ENCODE data around the gene TAPBPL.
"Not testable (repeated sequence)": the region's sequence is repeated elsewhere in the genome, so short reads cannot be mapped to it uniquely, and the experiment has no call there.

The TAPBPL gene

DNA sequence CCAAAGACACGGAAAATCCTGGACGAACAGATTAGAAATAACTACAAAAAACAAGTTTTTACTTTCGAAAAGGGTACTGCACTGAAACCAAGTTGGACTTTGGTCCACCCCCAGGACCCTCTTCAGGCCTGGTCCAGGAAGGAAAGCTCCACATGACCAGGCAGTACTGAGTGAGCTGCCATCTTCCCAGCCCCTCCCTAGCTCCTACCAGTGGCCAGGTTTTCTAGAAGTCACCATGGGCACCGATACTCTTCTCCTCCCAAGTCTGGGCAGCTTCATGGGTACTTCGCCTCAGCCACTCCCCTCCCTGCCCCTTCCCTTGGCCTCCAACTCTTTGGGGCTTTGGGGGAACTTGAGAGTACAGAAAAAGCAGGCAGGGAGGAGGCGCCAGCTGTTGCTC is 12.0 kb downstream of the TAPBPL start:
- DNase-seq: no peak

DNA sequence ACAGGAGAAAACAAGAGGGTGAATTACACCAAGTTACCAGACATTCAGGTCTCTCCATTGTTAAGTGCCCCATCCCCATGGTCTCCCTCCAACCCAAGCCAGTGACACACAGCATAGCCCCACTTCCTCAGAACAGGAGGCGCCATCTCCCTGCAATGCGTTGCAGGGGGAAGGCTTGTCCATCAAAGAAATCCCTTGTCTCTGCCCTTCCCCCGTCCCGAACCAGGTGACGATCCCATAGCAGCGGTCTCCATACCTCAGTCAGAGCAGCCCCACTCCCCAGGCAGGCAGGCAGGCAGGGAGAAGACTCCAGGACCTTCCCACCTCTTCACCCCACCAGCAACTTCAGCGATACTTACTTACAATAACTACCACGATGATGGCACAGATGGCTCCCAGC is 12.7 kb downstream of the TAPBPL start:
- no peak for DNase-seq

DNA sequence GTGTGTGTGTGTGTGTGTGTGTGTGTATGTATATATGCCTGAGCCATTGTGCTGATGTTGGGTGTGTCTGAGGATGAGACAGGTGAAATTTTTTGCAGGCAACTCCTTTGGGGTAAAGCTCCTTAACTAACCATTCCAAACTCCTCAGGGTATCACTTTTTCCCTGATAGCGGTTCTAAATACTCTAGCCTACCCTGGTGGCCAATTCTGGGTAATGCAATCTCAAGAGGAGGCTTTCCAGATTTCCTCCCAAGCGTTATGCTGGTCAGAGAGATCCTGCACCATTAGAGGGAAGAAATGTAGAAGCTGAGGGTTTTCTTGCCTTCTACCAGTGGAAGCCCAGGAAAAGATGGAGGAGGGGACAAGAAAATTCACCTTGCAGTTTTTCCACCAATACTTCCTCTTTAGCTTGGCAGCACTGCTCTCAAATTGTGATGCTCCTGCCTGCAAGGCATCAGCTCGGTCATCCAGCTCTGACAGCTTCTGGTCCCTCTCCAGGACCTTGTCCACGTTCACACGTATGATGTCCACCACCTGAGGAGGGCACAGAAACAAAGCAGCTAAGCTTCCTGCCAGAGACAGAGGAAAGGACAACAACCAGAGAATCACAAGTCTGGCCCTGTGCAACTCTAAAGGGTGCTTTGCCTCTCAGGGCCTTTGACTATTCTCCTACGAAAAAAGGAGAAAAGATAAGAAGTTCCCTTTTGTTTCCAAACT is 13.8 kb downstream of the TAPBPL start:
- DNase-seq: no peak

DNA sequence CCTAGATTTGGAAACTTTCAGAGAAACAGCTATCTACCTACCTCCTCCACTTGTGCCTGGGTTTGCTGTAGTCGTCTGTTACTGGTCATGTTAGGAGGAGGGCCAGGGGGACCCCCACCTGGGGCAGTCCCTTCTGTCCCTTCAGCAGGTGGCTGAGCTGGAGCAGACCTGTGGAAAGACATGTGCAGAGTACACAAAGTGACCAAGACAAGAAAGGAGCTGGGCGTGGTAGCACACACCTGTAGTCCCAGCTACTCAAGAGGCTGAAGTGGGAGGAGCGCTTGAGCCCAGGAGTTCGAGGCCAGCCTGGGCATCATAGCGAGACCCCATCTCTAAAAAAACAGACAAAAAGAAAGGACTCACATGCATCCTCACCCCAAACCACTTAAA is 14.3 kb downstream of the TAPBPL start:
- DNase-seq: no peak

DNA sequence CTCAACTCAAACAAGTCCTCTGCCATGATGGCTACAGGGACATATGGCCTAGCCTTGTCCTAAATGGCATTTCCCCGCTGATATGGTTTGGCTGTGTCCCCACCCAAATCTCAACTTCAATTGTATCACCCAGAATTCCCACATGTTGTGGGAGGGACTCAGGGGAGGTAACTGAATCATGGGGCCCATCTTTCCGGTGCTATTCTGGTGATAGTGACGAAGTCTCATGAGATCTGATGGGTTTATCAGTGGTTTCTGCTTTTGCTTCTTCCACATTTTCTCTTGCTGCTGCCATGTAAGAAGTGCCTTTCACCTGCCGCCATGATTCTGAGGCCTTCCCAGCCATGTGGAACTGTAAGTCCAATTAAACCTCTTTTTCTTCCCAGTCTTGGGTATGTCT is 14.9 kb downstream of the TAPBPL start:
- DNase-seq: not testable (repeated sequence)

DNA sequence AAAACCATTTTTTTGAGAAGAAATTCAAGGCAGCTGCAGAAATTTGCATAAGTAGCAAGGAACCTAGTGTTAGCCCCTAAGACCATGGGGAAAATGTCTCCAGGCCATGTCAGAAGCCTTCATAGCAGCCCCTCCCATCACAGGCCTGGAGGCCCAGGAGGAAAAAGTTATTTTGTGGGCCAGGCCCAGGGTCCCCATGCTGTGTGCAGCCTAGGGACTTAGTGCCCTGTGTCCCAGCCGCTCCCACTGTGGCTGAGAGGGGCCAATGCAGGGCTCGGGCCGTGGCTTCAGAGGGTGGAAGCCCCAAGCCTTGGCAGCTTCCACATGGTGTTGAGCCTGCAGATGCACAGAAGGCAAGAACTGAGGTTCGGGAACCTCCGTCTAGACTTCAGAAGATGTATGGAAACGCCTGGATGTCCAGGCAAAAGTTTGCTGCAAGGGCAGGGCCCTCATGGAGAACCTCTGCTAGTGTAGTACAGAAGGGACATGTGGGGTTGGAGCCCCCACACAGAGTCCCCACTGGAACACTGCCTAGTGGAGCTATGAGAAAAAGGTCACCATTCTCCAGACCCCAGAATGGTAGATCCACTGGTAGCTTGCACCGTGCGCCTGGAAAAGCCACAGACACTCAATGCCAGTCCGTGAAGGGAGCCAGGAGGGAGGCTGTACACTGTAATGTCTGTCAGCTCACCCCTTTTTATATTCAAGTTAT is 15.9 kb downstream of the TAPBPL start:
- not testable (repeated sequence) for DNase-seq

DNA sequence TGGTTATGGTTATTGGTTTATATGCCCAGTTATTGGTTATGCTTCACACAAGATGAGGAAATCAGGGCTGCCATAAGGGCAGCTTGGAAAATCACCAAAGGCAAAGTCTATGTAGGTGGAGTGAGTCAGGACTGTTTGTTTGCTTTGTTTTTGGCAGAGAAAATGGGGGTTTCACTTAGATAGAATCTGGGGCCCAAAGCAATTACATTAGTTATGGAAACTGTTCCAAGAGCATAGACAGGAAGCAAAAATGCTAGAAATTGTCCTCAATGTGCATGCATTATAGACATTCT is 16.4 kb downstream of the TAPBPL start:
- DNase-seq: no peak

DNA sequence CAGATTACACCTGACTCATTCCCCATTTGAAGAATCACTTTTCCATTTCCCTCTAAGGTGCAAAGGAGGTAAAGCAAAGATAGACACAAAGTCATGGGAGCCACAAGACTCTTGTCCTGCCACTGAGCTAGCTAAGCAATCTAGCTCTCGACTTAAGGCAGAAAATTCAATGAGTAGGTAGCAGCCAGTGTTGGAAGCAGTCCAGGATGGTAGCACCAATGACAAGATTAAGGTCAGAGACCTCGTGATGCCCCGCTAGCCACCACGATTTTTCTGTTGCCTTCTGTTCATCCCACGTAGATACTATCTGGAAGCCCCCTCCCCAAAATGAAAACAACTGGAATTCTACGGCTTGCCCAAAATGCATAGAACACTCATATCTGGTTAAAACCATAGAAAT is 17.2 kb downstream of the TAPBPL start:
- no peak for DNase-seq

DNA sequence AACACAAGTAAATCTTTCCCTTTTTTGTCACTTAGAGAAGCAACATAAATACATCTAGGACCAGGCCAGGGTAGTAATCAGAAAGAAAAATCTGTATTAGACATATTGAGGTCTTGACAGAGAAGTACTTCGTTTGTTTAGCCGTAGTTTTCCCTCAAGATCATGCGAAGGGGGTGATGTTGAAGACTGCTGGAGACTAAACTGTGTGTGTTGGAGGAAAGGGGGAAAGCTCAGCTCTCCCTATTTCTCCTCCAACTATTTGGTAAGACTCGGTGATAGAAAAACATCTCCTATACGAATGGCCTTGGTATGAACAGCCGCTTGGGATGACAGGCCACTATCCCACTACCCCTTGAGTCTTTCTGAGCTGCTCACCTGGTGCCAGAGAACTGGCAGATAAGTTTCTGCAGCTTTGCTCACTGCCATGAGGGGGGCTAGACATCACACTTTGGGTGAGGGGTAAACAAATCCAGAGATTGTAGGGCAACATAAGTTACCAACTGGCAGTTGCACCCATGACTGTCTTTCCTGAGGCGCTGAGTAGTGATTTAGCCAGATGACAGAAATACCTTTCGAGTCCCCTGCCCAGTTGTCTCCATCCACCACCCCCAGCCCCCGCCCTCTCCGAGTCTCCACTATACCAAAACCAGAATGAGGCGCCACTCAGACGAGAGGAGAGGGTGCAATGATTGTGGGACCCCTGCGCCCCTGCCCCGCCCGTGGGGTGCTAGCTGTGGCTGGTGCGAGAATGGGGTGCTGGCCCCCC is 17.9 kb downstream of the TAPBPL start:
- no peak for DNase-seq

DNA sequence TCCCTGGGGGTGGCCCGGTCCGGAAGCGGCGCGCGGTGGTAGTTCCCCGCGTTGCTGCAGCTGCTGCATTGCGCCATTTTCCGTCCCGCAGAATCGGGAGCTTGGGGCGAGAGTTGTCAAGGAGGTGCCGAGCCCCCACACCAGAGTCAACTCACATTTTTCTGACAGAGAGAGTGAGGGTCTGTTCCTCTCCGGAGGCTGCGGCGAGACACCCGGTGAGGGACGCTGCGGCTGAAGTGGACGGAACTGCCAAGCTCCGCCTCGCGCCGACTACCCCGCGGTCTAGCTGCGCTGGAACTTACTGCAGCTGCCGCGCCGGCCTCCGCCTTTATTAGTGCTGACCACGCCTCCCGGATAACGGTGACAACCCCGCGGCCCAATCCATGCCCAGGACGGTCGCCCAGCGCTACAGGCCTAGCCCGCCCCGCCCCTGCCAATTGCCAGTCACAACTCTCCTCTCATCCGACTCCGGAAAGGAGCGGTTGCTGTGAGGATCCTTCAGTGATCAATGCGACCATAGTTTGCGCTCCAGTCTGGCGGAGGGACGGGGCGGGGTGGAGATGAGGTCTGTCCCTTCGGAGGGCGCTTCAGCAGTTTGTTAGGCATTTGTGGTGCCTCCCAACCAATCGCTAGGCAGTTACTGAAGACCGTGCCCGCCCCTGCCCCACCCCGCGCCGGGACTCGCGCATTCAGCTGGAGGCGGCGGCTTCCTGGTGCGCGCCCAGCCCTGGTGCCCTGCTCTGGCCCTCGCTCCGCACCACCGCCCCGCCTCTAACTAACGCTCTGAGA is 18.7 kb downstream of the TAPBPL start, which contains the start of gene VAMP1:
Gene VAMP1 (minus strand): TSS at position 303 of the 789 bp plus-strand sequence. CDS start 146 bp downstream, at position 157.
- peak; percentile 98 for DNase-seq

DNA sequence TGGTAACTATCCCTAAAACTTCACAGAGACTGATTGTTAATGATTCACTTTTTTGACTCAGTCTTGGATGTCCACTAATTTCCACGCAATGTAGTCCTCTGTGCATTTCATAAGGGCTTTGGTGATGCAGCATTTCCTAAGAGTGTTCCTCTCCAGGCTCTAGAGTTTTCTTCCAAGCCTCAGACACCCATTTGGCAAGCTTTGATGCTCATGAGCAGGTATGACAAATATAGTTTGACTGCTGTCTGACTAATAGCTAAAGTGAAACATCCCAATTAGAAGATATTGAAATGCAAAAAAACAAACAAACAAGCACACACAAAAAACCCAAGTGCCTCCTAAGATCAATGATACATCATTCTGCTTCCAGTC is 20.1 kb downstream of the TAPBPL start:
- DNase-seq: no peak

DNA sequence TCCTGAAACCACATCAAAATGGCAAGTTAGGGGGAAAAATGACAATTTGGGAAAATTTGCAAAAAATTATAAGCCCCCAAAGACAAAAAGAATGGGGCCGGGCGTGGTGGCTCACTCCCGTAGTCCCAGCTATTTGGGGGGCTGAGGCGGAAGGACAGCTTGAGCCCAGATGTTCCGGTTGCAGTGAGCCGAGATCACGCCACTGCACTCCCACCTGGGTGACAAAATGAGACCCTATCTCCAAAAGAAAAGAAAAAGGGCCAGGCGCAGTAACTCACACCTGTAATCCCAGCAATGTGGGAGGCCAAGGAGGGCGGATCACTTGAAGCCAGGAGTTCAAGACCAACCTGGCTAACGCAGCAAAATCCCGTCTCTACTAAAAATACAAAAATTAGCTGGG is 20.6 kb downstream of the TAPBPL start:
- DNase-seq: no peak

DNA sequence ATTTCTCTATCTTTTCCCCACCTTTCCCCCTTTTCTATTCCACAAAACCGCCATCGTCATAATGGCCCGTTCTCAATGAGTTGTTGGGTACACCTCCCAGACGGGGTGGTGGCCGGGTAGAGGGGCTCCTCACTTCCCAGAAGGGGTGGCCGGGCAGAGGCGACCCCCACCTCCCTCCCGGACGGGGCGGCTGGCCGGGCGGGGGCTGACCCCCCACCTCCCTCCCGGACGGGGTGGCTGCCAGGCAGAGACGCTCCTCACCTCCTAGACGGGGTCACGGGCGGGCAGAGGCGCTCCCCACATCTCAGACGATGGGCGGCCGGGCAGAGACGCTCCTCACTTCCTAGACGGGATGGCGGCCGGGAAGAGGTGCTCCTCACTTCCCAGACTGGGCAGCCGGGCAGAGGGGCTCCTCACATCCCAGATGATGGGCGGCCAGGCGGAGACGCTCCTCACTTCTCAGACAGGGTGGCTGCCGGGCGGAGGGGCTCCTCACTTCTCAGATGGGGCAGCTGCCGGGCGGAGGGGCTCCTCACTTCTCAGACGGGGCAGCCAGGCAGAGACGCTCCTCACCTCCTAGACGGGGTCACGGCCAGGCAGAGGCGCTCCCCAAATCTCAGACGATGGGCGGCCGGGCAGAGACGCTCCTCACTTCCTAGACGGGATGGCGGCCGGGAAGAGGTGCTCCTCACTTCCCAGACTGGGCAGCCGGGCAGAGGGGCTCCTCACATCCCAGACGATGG is 23.6 kb downstream of the TAPBPL start:
- DNase-seq: not testable (repeated sequence)

DNA sequence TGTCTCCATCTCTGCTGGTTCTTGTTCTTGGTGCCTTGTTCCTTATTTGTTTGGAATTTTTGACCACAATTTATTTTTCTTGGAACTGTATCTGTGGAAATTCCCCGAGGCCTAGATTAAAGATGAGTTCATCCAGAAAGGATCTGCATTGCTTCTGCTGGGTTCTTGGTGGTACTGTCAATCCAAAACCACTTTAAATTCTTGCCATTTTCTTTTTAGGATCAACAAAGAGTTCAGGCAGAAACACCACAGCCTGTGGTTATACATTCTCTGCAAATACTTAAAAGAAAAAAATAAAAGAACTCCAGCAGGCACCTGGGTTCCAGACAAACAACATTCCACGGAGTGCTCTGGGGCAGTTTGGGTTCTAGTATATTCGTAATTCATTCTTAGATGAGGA is 24.6 kb downstream of the TAPBPL start:
- no peak for DNase-seq

DNA sequence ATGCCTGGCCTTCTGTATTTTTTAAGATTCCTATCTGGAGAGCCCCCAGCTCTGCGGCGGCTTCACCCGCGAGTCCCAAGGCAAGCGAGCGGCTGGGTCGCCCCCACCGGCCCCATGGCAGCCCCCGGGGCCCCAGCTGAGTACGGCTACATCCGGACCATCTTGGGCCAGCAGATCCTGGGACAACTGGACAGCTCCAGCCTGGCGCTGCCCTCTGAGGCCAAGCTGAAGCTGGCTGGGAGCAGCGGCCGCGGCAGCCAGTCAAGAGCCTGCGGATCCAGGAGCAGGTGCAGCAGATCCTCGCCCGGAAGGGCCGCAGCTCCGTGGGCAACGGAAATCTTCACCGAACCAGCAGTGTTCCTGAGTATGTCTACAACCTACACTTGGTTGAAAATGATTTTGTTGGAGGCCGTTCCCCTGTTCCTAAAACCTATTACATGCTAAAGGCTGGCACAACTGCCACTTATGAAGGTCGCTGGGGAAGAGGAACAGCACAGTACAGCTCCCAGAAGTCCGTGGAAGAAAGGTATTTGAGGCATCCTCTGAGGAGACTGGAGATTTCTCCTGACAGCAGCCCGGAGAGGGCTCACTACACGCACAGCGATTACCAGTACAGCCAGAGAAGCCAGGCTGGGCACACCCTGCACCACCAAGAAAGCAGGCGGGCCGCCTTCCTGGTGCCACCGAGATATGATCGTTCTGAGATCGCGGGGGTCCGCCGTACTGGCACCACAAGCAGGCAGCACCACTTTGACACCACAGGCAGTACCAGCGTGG is 25.9 kb downstream of the TAPBPL start:
- DNase-seq: not testable (repeated sequence)

DNA sequence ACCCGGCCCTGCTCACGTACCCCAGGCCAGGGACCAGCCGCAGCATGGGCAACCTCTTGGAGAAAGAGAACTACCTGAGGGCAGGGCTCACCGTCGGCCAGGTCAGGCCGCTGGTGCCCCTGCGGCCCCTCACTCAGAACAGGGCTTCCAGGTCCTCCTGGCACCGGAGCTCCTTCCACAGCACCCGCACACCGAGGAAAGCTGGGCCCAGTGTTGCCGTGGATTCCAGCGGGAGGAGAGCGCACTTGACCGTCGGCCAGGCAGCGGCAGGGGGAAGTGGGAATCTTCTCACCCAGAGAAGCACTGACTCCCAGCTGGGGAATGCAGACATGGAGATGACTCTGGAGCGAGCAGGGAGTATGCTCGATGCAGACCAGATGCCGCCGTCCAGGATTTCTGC is 26.6 kb downstream of the TAPBPL start:
- no peak for DNase-seq

DNA sequence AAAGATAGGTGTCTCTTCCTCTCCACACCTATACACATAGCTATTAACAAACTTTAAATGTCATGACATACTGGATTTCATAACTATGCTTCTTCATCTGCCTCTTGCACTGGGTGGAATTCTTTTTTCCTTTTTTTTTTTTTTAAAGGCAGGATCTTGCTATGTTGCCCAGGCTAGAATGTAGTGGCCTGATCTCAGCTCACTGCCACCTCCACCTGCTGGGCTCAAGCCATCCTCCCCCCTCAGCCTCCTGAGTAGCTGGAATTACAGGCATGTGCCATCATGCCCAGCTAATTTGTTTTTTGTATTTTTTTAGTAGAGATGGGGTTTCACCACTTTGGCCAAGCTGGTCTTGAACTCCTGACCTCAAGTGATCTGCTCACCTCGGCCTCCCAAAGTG is 36.4 kb downstream of the TAPBPL start:
- no peak for DNase-seq

DNA sequence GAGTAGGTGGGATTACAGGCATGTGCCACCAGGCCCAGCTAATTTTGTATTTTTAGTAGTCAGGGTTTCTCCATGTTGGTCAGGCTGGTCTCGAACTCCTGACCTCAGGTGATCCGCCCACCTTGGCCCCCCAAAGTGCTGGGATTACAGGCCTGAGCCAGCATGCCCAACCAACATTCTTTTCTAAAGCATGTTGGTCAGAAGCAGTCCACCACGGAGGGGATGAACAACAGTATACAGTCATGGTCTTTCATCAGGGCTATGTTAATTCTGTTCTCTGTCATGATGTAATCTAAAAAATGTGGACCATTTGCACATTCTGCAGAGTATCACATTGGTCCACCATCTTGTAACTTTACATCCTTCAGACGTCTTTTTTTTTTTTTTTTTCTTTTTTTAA is 37.6 kb downstream of the TAPBPL start:
- DNase-seq: no peak

DNA sequence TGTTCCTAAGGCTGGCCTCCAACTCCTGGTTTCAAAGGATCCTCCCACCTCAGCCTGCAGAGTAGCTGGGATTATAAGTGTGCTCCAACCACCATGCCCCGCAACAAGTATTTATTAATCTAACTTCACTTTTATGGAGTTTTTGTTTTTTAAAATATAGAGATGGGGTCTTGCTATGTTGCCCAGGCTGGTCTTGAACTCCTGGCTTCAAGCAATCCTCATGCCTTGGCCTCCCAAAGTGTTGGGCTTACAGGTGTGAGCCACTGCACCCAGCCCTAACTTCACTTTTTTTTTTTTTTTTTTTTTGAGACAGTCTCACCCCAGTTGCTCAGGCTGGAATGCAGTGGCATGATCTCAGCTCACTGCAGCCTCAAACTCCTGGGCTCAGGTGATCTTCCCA is 38.8 kb downstream of the TAPBPL start:
- not testable (repeated sequence) for DNase-seq

DNA sequence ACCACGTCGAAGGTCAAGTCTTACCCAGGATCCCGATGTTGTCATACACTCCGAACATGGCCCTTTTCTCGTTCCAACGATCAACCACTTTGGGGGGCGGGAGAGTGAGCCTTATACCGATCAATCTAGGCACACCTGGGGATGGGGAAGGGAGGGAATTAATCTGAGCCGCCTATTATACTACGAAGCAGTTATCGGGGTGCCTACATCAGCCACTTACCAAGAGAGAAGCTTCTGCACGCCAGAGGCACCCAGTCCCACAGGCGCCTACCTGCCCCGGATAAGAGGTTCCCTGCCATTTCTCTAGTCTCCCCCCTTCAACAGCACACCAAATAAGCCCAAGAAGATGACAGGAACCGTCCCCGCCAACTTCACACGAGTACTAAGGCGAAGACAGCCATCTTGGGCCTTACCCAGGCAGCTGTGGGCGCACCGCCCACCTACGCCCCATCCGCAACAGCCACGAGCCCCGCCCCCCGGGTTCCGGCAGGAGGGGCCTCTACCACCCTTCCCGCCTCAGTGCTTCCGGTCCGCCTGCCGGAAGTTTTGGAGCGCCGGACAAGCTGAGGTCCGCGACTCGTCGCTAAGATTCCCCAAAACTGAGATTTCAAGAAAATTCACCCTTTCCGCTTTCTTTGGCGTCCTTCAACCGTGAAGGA is 41.1 kb downstream of the TAPBPL start, which contains the start of gene MRPL51:
Gene MRPL51 (minus strand): TSS at position 425 of the 659 bp plus-strand sequence. CDS start 126 bp downstream, at position 299.
- peak; percentile 99 for DNase-seq
